ENCODE results near the gene NOP9.

The NOP9 gene, protein sequence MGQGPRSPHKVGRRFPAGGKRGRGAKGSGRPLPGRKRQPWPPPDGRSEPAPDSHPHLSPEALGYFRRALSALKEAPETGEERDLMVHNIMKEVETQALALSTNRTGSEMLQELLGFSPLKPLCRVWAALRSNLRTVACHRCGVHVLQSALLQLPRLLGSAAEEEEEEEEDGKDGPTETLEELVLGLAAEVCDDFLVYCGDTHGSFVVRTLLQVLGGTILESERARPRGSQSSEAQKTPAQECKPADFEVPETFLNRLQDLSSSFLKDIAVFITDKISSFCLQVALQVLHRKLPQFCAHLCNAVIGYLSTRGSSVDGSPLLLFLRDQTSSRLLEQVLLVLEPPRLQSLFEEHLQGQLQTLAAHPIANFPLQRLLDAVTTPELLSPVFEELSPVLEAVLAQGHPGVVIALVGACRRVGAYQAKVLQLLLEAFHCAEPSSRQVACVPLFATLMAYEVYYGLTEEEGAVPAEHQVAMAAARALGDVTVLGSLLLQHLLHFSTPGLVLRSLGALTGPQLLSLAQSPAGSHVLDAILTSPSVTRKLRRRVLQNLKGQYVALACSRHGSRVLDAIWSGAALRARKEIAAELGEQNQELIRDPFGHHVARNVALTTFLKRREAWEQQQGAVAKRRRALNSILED

DNA sequence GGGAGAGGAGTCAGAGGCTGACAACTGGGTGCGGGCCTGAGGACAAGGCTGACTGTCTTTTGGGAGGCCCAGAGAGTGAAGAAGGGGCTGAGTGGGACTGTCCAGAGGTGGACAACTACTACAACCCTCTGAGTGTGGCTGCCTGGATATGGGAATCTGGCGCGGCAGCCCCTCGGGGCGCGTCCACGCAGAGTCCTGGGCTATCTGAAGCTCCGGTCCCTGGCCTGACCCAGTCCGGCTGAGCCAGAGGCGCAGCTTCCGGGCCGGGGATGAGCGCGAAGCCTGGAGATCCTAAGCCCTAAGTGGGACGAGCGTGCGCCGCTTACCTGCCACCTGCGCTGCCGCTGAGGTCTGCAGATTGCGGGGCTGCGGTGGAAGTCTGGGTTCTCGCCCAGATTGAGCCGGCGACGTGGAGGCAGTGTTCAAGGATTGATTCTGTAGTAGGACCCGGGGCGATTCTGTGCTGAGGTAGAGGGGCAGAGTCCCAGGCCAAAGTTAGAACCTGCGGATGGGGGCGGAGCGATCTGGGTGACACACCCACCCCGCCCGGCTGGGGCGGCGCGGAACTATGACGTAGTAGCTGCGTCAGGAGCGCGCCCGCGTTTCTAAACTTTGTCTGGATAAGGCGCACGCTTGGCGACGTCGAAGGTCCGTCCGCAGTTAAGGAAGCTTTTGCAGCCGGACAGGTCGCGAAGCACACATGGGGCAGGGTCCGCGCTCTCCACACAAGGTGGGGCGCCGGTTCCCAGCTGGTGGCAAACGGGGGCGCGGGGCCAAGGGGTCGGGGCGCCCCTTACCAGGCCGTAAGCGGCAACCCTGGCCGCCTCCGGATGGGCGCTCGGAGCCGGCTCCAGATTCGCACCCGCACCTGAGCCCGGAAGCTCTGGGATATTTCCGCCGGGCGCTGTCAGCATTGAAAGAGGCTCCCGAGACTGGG is at the start of gene NOP9, which contains the start of gene DHRS1:
Gene NOP9, plus strand, starts transcription at position 596 of the 937 bp plus-strand sequence. Its CDS starts 105 bp downstream, at position 701.
Gene DHRS1, minus strand, starts transcription at position 526 of the 937 bp plus-strand sequence. CDS start 674 bp downstream, outside the sequence.
- peak; percentile 86 for DNase-seq

DNA sequence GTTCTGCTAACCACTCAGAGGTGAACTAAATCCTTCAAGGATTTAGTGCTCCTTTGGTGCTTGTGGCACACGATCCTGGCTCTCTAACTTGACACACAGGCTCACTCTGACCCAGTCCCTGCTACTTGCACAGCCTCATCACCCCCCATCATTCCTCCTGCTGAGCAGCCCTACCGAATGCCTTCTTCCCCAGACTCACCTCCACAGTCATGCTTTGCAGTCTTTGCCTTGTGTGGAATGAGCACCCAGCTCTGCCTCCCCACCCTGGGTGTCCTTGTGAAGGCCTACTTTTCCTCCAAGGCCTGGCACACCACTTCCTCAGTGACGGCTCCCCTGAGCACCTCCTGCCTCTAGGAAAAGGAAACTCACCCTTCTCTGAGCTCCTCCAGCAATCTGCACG is 49.3 kb upstream of the NOP9 start:
- no peak for DNase-seq

GRCh38 chr14:24251880-24252288 is 47.8 kb upstream of the NOP9 start:
- DNase-seq: no peak

DNA sequence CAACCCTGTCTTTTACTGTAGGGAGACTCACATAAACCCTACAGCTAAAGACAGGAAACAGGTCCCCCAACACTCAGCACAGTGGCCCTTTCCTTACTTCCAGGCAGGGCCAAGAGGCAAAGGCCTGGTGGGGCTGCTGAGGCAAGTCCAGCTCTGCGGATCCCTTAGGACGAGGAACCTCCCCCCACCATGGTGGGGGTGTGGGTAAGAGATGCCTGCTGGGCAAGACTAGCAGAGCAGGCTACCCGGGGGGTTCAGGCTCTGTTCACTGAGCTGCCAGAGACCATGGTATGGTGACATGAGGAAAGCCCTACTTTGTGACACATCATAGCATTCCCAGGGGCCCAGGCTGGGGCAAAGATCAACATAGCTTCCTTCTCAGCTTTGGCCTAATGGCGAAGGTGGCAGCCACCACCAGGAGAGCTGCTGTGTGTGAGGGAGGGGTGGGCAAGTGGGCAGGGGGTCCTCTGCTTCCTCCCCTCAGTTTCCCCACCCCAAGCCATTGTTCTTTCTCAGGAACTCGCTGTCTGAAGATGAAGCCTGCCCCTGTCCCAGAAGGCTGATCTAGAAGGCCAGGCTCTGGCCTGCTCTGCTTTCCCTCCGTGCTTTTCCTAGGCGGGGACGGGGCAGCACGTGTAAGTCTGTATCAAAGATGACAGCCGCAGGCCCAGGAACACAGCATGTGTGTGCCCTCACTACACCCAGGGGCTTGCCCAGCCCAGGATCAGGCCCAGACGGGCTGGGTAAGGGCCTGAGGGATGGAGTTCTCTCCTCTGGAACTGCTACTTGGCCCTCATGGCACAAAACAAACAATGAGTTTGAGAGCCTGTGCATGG is 47.1 kb upstream of the NOP9 start:
- DNase-seq: no peak

DNA sequence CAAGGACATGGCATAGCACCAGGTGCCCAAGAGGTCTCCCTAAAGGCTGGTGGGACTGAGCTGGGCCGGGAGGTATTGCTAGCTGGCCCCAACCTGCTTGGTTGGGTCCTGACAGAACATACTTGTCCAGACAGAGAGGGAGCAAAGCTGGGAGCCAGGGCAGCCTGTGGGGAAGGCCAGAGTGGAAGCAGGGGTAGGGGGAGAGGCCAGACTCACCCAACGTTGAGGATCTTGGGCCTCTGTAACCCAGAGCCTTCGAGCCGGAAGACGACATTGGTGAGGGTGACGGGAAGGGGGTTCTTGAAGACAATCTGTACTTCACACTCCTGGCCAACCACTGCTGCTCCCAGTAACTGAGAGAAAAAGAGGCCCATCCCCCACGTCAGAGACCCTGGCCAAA is 45.7 kb upstream of the NOP9 start:
- DNase-seq: no peak

DNA sequence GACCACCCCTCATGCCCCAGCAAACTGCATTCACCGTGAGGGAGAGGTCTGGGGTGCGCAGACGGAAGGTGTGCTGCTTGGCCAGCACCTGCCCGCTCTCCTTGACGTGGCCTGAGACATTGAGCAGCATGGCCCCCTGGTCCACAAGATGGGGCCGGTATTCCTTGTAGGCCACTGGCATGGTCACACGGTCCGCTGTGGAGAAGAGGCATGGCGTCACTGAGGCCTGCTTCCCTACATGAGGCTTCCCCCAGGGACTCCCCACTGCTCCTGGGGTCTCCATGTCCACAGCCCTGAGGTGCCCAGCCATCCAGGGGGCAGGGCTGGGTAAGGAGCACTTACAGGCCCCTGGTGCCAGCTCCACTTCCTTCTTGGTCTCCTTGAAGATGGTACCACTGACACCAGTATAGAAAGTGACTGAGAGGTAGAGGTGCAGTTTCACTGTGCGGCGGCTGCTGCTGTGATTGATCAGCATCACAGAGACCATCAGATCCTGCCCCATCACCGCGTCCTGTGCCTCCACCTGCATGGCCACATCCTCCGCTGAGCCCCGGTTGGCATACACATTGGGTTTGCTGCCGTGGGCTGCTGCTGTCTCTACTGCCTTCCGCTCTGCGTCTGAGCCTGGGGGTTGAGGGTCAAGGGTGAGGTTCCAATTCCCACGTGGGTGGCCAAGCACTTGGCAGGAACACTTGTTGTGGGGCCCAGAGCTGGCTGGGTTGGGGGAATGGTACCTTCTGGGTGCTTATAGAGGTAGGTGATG is 44.8 kb upstream of the NOP9 start:
- DNase-seq: no peak

GRCh38 chr14:24255438-24255837 is 44.2 kb upstream of the NOP9 start:
- no peak for DNase-seq

- DNase-seq: no peak
Measured at GRCh38 chr14:24255931-24256711, 43.5 kb upstream of the NOP9 start.

GRCh38 chr14:24256960-24257359 is 42.7 kb upstream of the NOP9 start:
- no peak for DNase-seq

- DNase-seq: no peak
Measured at GRCh38 chr14:24258119-24258518, 41.5 kb upstream of the NOP9 start.

- no peak for DNase-seq
Measured at GRCh38 chr14:24258548-24259265, 40.9 kb upstream of the NOP9 start.

DNA sequence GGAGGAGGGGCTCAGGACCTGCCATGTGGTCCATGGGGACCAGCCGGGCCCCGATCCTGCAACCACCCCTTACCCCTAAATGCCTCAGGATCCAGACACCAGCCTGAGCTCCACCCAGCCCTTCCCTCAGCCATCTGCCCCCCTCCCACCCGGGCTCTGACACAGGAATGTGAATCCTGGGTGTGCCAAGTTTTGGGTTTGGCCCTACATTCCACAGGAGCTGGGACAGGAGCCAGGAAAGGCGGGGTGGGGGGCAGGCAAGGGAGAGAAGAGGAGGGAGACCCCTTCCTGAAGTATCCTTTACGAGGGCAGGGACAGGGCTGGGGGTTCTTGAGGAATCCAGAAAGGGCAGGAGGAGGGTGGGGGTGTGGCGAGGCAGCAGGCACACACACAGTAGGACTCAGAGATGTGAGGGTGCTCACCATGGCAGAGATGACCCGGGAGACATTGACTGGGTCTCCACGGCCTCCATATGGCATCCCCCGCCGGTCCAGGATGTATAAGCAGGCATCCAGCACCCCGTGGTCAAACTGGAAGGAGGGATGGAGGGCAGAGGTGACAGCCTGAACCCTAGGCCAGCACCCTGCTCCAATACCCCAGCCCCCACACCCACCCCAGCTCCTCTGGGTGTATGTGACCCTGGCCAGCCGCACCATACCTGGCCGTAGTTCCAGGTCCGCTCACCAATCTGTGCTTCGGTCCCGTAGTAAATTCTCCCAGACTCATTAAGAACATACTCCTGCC is 40.2 kb upstream of the NOP9 start:
- no peak for DNase-seq

GRCh38 chr14:24260026-24260779 is 39.4 kb upstream of the NOP9 start:
- no peak for DNase-seq

DNA sequence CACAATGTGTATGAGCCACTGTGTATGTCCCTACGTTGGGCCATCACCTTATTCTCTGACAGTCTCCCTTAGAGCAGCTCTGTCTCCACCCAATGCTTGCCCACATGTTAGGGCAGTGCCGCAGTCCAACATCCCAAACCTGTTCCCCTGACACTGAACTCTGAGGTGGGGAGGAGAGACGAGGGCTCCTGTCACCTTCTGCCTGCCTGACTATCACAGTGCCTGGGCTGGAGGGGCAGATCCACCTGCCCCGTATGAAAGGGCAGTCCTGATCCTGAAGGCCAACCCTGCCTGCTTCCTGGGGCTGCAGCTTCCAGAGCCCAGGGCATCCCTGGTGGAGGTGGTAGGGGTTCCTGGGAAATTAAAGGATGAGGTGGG is 38.9 kb upstream of the NOP9 start:
- no peak for DNase-seq

- no peak for DNase-seq
Measured at GRCh38 chr14:24261256-24261968, 38.2 kb upstream of the NOP9 start.

GRCh38 chr14:24261969-24262327 is 37.7 kb upstream of the NOP9 start:
- DNase-seq: no peak

GRCh38 chr14:24262821-24263733 is 36.6 kb upstream of the NOP9 start, which contains the start of gene TGM1:
Gene TGM1 (minus strand): TSS chr14:24263177. CDS start chr14:24262352, 825 bp downstream.
- no peak for DNase-seq
